ENCODE results near the gene STAT5B.
A peak's percentile ranks its signal among the peaks of the same experiment; 100 is the strongest.
"Not testable (repeated sequence)": the region's sequence is repeated elsewhere in the genome, so short reads cannot be mapped to it uniquely, and the experiment has no call there.

The STAT5B gene

GRCh38 chr17:42199416-42200011 is 76.7 kb downstream of the STAT5B start:
- no peak for DNase-seq (ENCODE audit: low read depth in 4 of 4, low spot score in 1 of 4)

- DNase-seq (ENCODE audit: low read depth in 4 of 4, low spot score in 1 of 4), result no peak
These were observed 77.3 kb downstream of the STAT5B start for GRCh38 chr17:42198897-42199296.

- no peak for DNase-seq (ENCODE audit: low read depth in 4 of 4, low spot score in 1 of 4)
These were observed 78.5 kb downstream of the STAT5B start for GRCh38 chr17:42197564-42198156.

GRCh38 chr17:42193969-42194899 is 82.0 kb downstream of the STAT5B start, which contains the start of gene GHDC:
GHDC (minus strand) TSS chr17:42194494; CDS start chr17:42193581, 913 bp downstream.
- DNase-seq (ENCODE audit: low read depth in 4 of 4, low spot score in 1 of 4), result peak; percentile 56 to 71 (median 66)

DNA sequence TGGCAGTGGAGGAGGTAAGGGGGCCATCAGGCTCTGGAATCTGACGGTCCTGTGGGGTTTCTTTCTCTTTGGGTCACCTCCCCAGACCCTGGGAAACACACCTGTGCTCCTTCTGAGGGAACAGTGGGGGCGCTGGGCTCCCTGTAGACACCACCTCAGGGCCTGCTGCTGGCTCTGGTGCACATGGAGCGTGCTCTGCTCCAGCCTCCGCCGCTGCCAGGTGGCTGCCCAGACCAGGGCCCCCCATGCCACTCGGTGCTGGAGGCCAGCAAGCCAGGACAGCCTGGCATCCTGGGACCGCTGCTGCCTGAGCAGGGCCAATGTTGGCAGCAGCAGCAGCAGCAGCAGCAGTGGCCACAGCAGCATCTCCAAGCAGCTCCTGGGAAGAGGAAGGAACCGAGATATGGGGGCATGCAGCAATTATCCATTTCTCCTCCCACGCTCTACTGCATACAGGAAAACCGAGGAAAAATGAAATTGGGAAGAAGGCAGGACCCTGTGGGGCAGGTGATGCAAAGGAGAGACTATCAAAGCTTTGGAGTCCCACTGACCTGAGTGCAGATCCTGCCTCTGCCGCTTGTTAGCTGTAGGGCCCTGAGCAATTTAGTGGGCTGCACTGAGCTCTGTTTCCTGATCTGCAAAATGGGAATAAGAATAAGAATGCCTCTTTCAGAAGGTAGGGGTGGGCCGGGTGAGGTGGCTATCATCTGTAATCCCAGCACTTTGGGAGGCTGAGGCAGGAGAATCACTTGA is 82.8 kb downstream of the STAT5B start:
- no peak for DNase-seq (ENCODE audit: low read depth in 4 of 4, low spot score in 1 of 4)

DNA sequence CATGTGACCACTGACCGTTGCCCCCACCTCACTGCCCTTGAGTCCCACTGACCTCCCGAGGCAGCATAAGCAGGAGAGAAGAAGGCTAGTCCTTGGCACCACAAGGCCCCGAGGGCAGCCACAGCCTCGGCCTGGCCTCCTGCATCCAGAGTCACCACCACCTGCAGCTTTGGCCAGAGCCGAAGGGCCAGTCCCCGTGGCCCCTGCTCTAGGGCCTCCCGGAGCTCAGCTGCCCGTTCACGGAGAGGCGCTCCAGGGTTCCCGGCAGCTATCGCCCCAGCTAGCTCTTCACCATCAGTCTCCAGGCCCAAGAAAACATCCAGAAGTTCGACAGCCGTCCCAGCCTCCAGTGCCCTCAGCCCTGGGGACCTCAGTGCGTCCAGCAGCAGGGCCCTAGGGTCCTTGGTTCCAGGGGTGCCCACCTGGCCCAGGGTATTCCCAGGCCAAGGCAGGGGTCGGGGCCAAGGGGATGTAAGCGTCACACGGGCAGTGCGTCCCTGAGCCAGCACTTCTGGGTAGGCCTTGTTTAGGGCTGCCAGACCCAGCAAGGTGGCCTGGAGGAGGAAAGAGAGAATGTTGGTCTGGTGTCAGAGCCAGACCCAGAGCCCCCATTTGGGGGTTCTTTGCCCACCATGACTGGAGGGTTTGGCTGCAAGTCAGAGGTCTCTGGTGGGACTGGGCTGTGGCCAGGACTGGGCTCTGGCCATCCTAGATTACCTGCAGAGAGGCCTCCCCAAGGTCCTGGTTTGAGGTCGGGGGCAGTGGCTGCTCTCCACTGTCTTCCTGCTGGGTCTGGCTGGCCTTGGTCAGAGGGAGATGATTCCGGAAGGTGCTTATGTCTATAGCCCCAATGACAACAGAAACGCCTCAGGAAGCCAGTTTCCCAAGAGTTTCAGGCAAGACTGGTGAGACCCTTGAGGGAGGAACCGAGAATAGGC is 83.7 kb downstream of the STAT5B start:
- DNase-seq (ENCODE audit: low read depth in 4 of 4, low spot score in 1 of 4), result no peak

DNA sequence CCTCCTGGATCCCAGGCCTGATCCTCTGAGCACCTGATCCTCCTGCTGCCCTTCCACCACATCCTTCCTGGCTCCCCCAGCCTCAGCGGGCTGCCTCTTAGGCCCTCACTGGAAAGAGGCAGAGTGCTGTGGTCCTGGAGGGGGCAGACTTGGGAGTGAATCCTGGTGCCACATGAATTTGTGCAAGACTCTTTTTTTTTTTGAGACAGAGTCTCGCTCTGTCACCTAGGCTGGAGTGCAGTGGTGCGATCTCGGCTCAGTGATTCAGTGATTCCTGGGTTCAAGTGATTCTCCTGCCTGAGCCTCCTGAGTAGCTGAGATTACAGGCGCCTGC is 84.9 kb downstream of the STAT5B start:
- no peak for DNase-seq (ENCODE audit: low read depth in 4 of 4, low spot score in 1 of 4)

GRCh38 chr17:42190491-42191274 is 85.5 kb downstream of the STAT5B start:
- DNase-seq (ENCODE audit: low read depth in 4 of 4, low spot score in 1 of 4), result no peak

- DNase-seq (ENCODE audit: low read depth in 4 of 4, low spot score in 1 of 4), result no peak
These were observed 86.6 kb downstream of the STAT5B start for GRCh38 chr17:42189651-42189965.

DNA sequence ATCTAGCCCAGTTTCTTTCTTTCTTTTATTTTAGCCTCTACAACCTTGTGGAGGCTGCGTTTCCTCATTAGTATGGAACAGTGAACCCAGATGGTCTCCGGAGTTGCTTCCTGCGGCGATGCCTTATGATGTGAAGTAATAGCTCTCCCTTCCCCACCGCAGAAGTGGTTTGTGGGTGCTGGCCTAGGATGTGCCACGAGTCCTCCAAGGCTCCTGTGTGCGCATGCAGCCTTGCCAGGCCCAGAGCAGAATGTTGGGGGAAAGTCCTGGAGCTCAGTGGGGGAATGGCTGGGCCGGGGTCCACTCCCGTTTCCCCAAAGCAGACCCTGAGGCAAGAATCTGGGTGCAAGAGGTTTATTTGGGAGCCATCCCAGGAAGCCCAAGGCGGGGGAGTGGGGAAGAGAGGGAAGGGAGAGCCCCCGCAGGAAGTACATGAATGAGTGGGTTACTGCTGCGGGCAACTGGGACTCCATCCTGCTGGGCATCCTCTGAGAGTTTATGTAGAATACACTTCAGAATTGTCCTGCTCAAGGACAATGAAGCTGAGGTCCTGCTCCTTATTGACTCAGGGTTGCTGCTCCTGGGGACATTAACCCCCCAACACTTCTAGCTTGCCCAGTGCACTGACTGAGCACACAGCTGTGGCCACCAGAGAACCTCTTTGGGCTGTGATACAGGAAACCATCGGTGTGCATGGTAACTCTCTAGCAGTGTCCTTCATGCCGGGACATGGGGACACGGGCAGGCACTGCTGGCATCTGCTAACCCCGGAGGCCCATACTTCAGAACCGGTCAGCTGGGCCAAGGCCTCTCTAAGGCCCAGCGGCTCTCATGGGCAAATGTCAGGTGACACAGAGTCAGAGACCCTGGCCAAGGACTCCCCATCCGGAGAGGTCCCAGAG is 87.2 kb downstream of the STAT5B start:
- DNase-seq (ENCODE audit: low read depth in 4 of 4, low spot score in 1 of 4), result no peak

DNA sequence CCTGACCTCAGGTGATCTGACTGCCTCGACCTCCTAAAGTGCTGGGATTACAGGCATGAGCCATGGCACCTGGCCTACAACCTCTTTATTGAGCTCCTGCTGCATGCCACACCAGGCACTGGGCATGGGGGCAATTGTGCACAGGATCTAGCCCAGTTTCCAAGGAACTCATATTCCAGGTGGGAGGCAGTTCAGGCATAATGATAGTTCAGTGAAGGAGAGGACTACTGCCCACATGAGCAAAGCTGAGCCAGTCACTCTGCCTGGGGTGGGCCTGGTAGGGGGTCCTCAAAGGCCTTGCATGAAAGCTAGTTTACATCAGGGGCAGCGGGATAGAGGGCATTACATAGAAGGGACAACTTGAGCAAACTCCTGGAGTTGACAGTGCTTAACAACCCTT is 88.4 kb downstream of the STAT5B start:
- DNase-seq (ENCODE audit: low read depth in 4 of 4, low spot score in 1 of 4), result no peak

DNA sequence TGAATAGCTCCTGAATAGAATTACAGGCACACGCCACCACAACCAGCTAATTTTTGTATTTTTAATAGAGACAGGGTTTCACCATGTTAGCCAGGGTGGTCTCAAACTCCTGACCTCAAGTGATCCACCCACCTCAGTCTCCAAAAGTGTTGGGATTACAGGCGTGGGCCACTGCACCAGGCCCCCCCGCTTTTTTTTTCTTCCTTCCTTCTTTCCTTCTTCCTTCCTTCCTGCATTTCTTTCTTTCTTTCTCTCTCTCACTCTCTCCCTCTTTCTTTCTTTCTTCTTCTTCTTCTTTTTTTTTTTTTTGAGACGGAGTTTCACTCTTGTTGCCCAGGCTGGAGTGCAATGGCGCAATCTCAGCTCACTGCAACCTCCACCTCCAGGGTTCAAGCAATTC is 90.0 kb downstream of the STAT5B start:
- not testable (repeated sequence) for DNase-seq (ENCODE audit: low read depth in 4 of 4, low spot score in 1 of 4)

DNA sequence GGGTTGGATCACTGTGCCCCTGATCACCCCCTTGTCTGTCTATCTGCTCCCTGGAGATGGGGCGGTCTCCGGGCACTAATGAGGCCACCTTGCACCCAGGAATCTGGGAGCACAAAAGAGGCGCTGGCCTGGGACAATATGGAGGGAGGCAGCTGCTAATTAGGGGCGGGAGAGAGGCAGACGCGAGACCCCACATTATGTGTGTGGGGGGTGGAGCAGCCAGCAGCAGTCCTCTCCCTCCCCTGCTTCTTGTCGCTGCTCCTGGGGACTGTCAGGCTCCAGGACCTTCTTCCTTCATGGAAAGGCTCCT is 90.6 kb downstream of the STAT5B start:
- no peak for DNase-seq (ENCODE audit: low read depth in 4 of 4, low spot score in 1 of 4)

GRCh38 chr17:42184713-42185620 is 91.2 kb downstream of the STAT5B start, which contains the start of gene HCRT:
HCRT (minus strand) TSS chr17:42185452; CDS start chr17:42185365, 87 bp downstream.
- no peak for DNase-seq (ENCODE audit: low read depth in 4 of 4, low spot score in 1 of 4)

DNA sequence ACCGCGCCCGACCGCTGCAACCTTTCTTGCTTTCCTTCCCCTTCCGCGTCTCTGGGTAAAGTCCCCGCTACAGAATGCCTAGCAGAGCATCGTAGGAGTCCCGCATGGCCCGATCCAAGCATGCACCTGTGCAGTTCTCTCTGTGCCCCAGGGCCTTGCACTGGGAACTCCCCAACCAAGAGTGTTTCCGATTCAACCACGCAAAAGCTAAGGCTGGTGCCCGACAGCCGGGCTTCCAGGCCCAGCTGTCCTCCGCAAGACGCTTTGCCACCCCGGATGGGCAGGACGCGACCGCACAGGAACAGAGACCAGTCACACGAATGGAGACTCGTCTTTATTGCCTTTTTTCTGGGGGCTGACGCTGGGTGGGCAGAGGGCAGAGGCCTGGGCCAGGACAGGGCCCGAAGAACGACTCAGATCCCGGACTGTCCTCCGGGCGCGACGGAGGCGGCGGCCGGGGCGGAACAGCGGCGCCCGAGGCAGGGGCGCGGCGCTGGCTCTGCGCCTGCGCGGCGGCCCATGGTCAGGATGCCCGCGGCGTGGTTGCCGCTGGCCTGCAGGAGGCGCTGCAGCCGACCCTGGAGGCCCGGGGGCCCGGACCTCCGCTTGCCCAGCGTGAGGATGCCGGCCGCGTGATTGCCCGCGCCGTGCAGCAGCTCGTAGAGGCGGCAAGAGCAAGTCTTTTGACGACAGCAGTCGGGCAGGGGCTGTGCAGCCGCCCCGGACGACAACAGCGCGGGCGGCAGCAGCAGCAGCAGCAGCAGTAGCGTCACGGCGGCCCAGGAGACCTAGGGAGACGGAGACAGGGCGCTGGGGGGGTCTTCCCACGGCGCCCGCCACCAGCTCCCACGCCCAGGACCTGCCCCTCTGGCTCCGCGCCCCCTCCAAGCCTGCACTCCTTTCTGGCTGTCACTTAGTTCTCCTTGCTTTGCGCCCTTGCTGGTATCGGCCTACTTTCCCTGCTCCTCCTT is 92.2 kb downstream of the STAT5B start:
- peak; percentile 46 to 72 (median 66) for DNase-seq (ENCODE audit: low read depth in 4 of 4, low spot score in 1 of 4)

DNA sequence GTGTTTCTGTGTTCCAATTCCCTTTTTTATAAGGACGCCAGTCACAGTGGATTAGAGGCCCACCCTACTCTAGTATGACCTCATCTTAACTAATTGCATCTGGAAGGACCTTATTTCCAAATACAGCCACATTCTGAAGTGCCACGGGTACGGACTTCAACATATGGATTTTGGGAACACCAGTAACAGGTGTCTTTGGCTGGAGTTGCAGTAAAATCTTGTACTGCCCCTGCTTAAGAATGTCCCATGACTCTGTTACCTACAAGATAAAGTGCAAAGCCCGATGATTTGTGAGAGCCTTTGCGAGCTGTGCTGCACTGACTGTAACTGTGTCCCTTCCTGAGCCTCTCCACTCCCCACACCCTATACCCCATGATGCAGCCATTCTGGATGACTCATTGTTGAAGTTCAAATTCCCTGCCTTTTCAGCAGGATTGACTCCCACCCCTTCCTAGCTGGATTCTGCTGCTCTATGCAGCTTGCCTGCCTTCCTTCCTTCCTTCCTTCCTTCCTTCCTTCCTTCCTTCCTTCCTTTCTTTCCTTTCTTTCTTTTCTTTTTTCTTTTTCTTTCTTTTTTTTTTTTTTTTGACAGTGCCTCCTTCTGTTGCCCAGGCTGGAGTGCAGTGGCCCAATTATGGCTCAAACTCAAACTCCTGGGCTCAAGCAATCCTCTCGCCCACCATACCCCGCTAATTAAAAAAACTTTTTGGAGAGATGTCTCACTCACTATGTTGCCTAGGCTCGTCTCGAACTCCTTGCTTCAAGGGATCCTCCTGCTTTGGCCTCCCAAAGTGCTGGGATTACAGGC is 93.1 kb downstream of the STAT5B start:
- no peak for DNase-seq (ENCODE audit: low read depth in 4 of 4, low spot score in 1 of 4)
